Esophagus squamous epithelium (tissue), 4 donors: ENCODE measurements around the gene CAMKMT.

ENCODE experiments used
- CTCF ChIP-seq, 6 experiments: fragments of 450-650 bp in 4 of 6; fragments of 200-600 bp in 2 of 6; sonication (generic) in 2 of 6; IDR thresholded peaks; one replicate each; pipeline ENCODE4 v1.5.1; 2016 to 2019; ENCODE audit warnings: antibody characterized with exemption in 6 of 6, mild to moderate bottlenecking in 4 of 6, moderate library complexity in 4 of 6
- POLR2A ChIP-seq, 4 donors: fragments of 450-650 bp; IDR thresholded peaks; one replicate each; pipeline ENCODE4 v1.6.1; 2017; ENCODE audit warnings: antibody characterized with exemption in 4 of 4, mild to moderate bottlenecking in 4 of 4, moderate library complexity in 3 of 4

- TF ChIP-seq POLR2A (IDR thresholded peaks at IDR 0.05) (no peak), CTCF (IDR thresholded peaks at IDR 0.05) (no peak)
Observed at GRCh38 chr2:44462934-44463849, 101.4 kb downstream of the CAMKMT start.
